ENCODE results near the gene SBNO2. TPM values are rescaled to one million over a fixed set of nuclear protein-coding genes. Genes with fewer than 3 reads are reported as not detected.

SBNO2 gene
- total and polyA plus RNA-seq, 9 of the 15 experiments (the other 6 are each of a cell fraction or from before 2014, with no cell fraction given), result 0.01 to 46.2 (median 6.7) TPM

DNA sequence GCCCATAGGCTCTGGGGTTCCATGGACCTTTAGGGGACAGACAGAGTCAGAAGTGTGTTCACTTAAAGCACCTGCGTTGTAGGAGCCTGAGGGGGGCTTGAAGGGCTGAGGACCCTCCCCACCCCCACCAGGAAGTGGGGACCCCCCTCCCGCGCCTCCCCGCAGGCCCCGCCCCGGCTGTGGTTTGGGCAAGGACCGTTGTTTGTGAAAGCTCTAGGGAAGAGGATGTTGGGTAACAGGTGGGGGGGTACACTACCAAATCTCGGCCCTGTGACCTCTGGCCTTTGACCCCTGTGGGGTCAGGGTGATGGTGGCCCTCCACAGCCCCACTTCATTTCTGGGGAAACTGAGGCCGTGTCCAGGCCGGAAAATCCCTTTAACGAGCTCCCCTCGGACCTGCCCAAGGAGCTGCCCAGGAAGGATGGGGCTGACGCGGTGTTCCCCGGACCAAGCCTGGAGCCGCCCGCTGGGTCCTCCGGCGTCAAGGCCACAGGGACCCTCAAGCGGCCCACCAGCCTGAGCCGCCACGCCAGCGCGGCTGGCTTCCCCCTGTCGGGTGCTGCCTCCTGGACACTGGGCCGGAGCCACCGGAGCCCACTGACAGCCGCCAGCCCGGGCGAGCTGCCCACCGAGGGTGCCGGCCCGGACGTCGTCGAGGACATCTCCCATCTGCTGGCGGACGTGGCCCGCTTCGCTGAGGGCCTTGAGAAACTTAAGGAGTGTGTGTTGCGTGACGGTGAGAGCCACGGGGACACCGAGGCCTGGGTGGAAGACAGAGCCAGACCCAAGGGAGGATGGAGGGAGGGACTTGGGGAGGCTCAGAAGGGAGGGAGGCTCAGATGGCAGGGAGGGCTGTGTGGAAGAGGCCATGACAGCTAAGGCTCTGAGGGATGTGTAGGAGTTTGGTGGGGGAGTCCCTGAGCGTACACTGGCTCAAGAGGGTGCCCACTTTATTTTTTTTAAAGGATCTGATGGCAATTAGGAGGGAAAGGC lies 105.8 kb downstream of the SBNO2 start (continued):
- TF ChIP-seq IFI16 (CRISPR knock-in tag; IDR thresholded peaks at IDR 0.05) (no peak), KLF13 (tag; IDR thresholded peaks at IDR 0.05; ENCODE audit: borderline replicate concordance, low read depth) (no peak), RBM15 (IDR thresholded peaks at IDR 0.05; ENCODE audit: insufficient read depth, low read length) (no peak), MTA2 (IDR thresholded peaks at IDR 0.05; ENCODE audit: low read depth) (0 out of 2 replicates have a peak, but pooled peaks have one; percentile 33), NR2F6 (CRISPR knock-in tag; IDR thresholded peaks at IDR 0.05) (peak; percentile 84; the same call in 1 of the 2 replicates), HDAC2 (IDR thresholded peaks at IDR 0.05) (peak; percentile 60; the same call in 1 of the 2 replicates), SP1 (CRISPR knock-in tag; IDR thresholded peaks at IDR 0.05) (no peak), THRAP3 (IDR thresholded peaks at IDR 0.05; ENCODE audit: borderline replicate concordance) (no peak), HNRNPH1 (optimal IDR thresholded peaks at IDR 0.05; ENCODE audit: low read depth, low read length) (no peak), E2F3 (CRISPR knock-in tag; IDR thresholded peaks at IDR 0.05) (no peak), HNRNPK (IDR thresholded peaks at IDR 0.05; ENCODE audit: low read depth, low read length, poor library complexity, severe bottlenecking) (no peak), LARP7 (IDR thresholded peaks at IDR 0.05) (no peak), ZNF140 (CRISPR knock-in tag; IDR thresholded peaks at IDR 0.05) (no peak), HDAC1 (IDR thresholded peaks at IDR 0.05) (peak in 1 of 2 experiments; percentile 58; a peak in 2 of 4 replicates), ARNT (IDR thresholded peaks at IDR 0.05) (no peak), SOX6 (IDR thresholded peaks at IDR 0.05) (no peak)
- TF ChIP-seq, protein P1, sequence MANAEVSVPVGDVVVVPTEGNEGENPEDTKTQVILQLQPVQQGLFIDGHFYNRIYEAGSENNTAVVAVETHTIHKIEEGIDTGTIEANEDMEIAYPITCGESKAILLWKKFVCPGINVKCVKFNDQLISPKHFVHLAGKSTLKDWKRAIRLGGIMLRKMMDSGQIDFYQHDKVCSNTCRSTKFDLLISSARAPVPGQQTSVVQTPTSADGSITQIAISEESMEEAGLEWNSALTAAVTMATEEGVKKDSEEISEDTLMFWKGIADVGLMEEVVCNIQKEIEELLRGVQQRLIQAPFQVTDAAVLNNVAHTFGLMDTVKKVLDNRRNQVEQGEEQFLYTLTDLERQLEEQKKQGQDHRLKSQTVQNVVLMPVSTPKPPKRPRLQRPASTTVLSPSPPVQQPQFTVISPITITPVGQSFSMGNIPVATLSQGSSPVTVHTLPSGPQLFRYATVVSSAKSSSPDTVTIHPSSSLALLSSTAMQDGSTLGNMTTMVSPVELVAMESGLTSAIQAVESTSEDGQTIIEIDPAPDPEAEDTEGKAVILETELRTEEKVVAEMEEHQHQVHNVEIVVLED (CRISPR knock-in tag; IDR thresholded peaks at IDR 0.05), result no peak
- TF ChIP-seq, protein P2, sequence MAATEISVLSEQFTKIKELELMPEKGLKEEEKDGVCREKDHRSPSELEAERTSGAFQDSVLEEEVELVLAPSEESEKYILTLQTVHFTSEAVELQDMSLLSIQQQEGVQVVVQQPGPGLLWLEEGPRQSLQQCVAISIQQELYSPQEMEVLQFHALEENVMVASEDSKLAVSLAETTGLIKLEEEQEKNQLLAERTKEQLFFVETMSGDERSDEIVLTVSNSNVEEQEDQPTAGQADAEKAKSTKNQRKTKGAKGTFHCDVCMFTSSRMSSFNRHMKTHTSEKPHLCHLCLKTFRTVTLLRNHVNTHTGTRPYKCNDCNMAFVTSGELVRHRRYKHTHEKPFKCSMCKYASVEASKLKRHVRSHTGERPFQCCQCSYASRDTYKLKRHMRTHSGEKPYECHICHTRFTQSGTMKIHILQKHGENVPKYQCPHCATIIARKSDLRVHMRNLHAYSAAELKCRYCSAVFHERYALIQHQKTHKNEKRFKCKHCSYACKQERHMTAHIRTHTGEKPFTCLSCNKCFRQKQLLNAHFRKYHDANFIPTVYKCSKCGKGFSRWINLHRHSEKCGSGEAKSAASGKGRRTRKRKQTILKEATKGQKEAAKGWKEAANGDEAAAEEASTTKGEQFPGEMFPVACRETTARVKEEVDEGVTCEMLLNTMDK (IDR thresholded peaks at IDR 0.05; ENCODE audit: borderline replicate concordance, insufficient read depth, low read depth, low read length, poor library complexity, severe bottlenecking), result no peak
- TF ChIP-seq, protein P3, sequence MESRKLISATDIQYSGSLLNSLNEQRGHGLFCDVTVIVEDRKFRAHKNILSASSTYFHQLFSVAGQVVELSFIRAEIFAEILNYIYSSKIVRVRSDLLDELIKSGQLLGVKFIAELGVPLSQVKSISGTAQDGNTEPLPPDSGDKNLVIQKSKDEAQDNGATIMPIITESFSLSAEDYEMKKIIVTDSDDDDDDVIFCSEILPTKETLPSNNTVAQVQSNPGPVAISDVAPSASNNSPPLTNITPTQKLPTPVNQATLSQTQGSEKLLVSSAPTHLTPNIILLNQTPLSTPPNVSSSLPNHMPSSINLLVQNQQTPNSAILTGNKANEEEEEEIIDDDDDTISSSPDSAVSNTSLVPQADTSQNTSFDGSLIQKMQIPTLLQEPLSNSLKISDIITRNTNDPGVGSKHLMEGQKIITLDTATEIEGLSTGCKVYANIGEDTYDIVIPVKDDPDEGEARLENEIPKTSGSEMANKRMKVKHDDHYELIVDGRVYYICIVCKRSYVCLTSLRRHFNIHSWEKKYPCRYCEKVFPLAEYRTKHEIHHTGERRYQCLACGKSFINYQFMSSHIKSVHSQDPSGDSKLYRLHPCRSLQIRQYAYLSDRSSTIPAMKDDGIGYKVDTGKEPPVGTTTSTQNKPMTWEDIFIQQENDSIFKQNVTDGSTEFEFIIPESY (CRISPR knock-in tag; IDR thresholded peaks at IDR 0.05), result peak; percentile 62
- TF ChIP-seq, protein P4, sequence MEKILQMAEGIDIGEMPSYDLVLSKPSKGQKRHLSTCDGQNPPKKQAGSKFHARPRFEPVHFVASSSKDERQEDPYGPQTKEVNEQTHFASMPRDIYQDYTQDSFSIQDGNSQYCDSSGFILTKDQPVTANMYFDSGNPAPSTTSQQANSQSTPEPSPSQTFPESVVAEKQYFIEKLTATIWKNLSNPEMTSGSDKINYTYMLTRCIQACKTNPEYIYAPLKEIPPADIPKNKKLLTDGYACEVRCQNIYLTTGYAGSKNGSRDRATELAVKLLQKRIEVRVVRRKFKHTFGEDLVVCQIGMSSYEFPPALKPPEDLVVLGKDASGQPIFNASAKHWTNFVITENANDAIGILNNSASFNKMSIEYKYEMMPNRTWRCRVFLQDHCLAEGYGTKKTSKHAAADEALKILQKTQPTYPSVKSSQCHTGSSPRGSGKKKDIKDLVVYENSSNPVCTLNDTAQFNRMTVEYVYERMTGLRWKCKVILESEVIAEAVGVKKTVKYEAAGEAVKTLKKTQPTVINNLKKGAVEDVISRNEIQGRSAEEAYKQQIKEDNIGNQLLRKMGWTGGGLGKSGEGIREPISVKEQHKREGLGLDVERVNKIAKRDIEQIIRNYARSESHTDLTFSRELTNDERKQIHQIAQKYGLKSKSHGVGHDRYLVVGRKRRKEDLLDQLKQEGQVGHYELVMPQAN (IDR thresholded peaks at IDR 0.05; ENCODE audit: borderline replicate concordance), result no peak
